ENCODE results near the gene MYBPC3.

MYBPC3 gene

DNA sequence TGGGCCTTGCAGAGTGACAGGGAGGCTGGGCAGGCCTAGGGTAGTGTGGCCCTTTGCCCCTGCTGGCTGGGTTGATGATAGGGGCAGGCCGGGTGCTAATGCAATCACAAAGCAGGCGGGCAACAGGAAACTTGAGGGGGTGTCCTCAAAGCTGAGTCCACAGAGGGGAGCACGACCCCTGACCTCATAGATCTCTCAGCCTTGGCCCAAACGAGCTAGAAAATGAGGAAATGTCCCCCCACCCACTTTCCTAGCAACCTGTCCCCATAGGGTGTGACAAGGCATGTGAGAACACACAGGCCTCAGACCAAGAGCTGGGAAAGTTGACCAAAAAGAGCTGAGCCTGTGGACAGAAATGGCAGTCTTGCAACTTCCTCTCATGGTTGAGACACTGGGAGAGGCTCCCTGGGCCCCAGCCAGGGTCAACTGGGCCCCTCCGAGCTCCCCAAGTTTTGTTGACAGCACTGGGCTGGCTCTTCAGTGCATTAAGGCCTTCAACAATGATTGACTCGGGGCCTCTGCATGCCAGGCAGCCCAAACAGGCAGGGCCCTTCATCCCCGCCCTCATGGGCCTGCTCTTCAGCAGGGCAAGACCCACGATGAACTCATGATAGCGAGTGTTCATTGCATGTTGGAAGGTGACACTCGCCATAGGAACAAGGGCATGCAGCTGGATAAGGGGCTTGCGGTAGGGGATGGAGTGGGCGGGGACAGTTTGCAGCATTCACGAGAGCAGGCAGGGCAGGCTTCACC, 35.6 kb upstream of the MYBPC3 start:
- TF ChIP-seq, protein P1, sequence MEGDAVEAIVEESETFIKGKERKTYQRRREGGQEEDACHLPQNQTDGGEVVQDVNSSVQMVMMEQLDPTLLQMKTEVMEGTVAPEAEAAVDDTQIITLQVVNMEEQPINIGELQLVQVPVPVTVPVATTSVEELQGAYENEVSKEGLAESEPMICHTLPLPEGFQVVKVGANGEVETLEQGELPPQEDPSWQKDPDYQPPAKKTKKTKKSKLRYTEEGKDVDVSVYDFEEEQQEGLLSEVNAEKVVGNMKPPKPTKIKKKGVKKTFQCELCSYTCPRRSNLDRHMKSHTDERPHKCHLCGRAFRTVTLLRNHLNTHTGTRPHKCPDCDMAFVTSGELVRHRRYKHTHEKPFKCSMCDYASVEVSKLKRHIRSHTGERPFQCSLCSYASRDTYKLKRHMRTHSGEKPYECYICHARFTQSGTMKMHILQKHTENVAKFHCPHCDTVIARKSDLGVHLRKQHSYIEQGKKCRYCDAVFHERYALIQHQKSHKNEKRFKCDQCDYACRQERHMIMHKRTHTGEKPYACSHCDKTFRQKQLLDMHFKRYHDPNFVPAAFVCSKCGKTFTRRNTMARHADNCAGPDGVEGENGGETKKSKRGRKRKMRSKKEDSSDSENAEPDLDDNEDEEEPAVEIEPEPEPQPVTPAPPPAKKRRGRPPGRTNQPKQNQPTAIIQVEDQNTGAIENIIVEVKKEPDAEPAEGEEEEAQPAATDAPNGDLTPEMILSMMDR (IDR thresholded peaks at IDR 0.05; ENCODE audit: control insufficient read depth, insufficient read depth, low read depth, low read length, missing control alignments): no peak
- DNase-seq (ENCODE audit: low read depth): no peak

DNA sequence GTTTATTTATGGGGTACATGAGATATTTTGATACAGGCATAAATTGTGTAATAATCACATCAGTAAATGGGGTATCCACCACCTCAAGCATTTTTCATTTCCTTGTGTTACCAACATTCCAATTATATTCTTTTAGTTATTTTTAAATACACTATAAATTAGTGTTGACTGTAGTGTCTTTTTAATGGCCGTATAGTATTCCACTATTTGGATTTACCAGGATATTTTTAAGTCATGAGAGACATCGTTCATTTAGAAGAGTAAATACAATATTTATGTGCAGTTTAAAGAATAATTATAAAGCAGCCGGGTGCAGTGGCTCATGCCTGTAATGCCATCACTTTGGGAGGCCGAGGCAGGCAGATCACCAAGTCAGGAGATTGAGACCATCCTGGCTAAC, 32.0 kb upstream of the MYBPC3 start:
- DNase-seq (ENCODE audit: low read depth): no peak
- TF ChIP-seq, protein P1 (IDR thresholded peaks at IDR 0.05; ENCODE audit: control insufficient read depth, insufficient read depth, low read depth, low read length, missing control alignments): no peak
- no peak overlapping the region for H3K4me3 ChIP-seq (ENCODE audit: control insufficient read depth, low read depth, low read length)

More for the DNA sequence above, 35.6 kb upstream of the MYBPC3 start:
- H3K4me3 ChIP-seq (ENCODE audit: control insufficient read depth, low read depth, low read length): no peak overlapping the region

DNA sequence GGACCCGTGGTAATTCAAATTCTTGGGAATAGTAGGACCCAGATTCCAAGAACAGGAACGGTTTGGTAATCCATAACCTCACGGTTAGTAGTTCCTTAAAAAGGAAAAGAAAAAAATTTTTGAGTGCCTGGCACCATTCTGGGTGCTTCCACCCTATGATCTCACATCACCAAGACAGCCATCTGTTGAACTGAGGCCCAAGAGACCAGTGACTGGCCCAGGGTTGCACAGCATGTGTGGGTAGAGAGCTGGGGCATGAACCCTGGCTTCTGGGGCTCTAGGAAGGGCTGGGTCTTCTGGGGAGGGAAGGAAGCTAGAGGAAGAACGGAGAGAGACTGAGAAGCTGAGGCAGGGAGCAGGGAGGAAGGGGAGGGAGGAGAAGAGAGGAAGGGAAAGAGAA, 30.6 kb upstream of the MYBPC3 start:
- TF ChIP-seq, protein P1 (IDR thresholded peaks at IDR 0.05; ENCODE audit: control insufficient read depth, insufficient read depth, low read depth, low read length, missing control alignments): no peak
- DNase-seq (ENCODE audit: low read depth): no peak
- no peak overlapping the region for H3K4me3 ChIP-seq (ENCODE audit: control insufficient read depth, low read depth, low read length)

- TF ChIP-seq, protein P1 (IDR thresholded peaks at IDR 0.05; ENCODE audit: control insufficient read depth, insufficient read depth, low read depth, low read length, missing control alignments): no peak
- no peak overlapping the region for H3K4me3 ChIP-seq (ENCODE audit: control insufficient read depth, low read depth, low read length)
- no peak for DNase-seq (ENCODE audit: low read depth)
These were observed 27.6 kb upstream of the MYBPC3 start for GRCh38 chr11:47380078-47380477.

DNA sequence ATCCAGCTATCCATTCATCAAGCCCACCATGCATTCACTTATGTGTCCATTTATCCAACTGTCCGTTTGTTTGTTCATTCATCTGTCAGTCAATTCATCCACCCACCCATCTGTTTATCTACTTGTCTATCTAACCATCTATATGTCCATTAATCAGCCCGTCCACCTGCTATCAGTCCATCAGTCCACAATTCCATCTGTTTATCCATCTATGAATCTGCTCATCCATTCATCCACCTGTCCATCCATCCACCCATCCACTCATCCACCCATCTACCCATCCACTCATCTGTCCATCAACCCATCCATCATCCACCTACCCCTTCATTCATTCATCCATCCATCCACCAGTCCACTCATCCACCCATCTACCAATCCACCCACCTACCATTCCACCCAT, 26.8 kb upstream of the MYBPC3 start:
- DNase-seq (ENCODE audit: low read depth): no peak
- TF ChIP-seq, protein P1 (IDR thresholded peaks at IDR 0.05; ENCODE audit: control insufficient read depth, insufficient read depth, low read depth, low read length, missing control alignments): no peak
- H3K4me3 ChIP-seq (ENCODE audit: control insufficient read depth, low read depth, low read length): no peak overlapping the region

DNA sequence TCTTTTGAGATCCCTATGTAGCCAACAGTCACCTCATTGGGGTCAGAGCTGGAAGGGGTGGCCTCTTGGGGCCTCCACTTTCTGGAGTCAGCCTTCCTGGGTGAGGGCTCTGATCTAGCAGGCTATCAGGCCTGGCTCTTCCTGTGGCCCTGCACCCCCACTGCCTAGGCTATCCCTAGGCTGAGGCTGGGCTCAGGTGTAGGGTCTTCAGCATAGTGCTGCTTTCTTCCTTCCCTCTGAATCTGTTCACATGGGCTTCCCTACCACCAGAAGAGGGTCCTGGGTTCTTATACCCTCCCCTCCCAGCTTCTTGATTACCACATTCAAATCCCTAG, 26.3 kb upstream of the MYBPC3 start:
- no peak for DNase-seq (ENCODE audit: low read depth)
- no peak overlapping the region for H3K4me3 ChIP-seq (ENCODE audit: control insufficient read depth, low read depth, low read length)
- TF ChIP-seq, protein P1 (IDR thresholded peaks at IDR 0.05; ENCODE audit: control insufficient read depth, insufficient read depth, low read depth, low read length, missing control alignments): no peak
